ENCODE measurements around the gene NR2F2. TPM values are rescaled to one million over a fixed set of nuclear protein-coding genes. Genes with fewer than 3 reads are reported as not detected.

The NR2F2 gene
- total RNA-seq, 1 experiment from 2014 or later = 140 TPM

GRCh38 chr15:96336108-96336595 is 5.7 kb downstream of the NR2F2 start:
- H3K9me3 ChIP-seq = no peaks in the 10 kb centered on the region
- intact Hi-C loops (cut with micrococcal nuclease; ENCODE audit: unreplicated experiment) = no loop called here
- H3K4me1 ChIP-seq = peaks cover 33% of the 10 kb centered on the region
- H3K27me3 ChIP-seq (replicated peaks; ENCODE audit: control insufficient read depth, insufficient read depth, low read length) = no peaks in the 10 kb centered on the region
- ChIA-PET CTCF (interaction anchor here (2.9 kb wide), 1 partner anchor 9 kb away, joined by 23 read pairs; no protein-coding TSS in a partner anchor), POLR2A (interaction anchor here (0.8 to 1.0 kb wide), 2 partner anchors 9 to 111 kb away, joined by 4 to 5 read pairs; no protein-coding TSS in a partner anchor)
- peaks cover 10% of the 10 kb centered on the region for H3K36me3 ChIP-seq (ENCODE audit: control insufficient read depth, insufficient read depth, low read length)
- Mint-ChIP-seq H3K27ac (ENCODE audit: unreplicated experiment) (peak overlapping the region; percentile 99), H3K9me3 (ENCODE audit: unreplicated experiment) (no peaks in the 10 kb centered on the region), H3K36me3 (ENCODE audit: insufficient read depth, unreplicated experiment) (peaks cover 100% of the 10 kb centered on the region), H3K27me3 (ENCODE audit: insufficient read depth, unreplicated experiment) (no peaks in the 10 kb centered on the region), H3K4me1 (ENCODE audit: low read depth, unreplicated experiment) (peaks cover 29% of the 10 kb centered on the region), H3K4me3 (ENCODE audit: unreplicated experiment) (peak overlapping the region; percentile 83)
- no TSS peak for BruUV-seq (replicated peaks)
- DNase-seq = no peak
- TF ChIP-seq, protein P1, sequence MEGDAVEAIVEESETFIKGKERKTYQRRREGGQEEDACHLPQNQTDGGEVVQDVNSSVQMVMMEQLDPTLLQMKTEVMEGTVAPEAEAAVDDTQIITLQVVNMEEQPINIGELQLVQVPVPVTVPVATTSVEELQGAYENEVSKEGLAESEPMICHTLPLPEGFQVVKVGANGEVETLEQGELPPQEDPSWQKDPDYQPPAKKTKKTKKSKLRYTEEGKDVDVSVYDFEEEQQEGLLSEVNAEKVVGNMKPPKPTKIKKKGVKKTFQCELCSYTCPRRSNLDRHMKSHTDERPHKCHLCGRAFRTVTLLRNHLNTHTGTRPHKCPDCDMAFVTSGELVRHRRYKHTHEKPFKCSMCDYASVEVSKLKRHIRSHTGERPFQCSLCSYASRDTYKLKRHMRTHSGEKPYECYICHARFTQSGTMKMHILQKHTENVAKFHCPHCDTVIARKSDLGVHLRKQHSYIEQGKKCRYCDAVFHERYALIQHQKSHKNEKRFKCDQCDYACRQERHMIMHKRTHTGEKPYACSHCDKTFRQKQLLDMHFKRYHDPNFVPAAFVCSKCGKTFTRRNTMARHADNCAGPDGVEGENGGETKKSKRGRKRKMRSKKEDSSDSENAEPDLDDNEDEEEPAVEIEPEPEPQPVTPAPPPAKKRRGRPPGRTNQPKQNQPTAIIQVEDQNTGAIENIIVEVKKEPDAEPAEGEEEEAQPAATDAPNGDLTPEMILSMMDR (IDR thresholded peaks at IDR 0.05; ENCODE audit: insufficient read depth in 1 of 2, low read depth in 1 of 2, low read length in 1 of 2, severe bottlenecking in 1 of 2, unreplicated experiment in 1 of 2) = no peak
- H3K4me3 ChIP-seq (ENCODE audit: low read depth, low read length) = peak overlapping the region; percentile 84

- H3K36me3 ChIP-seq (ENCODE audit: control insufficient read depth, insufficient read depth, low read length) = peaks cover 10% of the 10 kb centered on the region
- POLR2A ChIA-PET = interaction anchor here (0.6 to 1.0 kb wide), 3 partner anchors 10 to 112 kb away, joined by 4 to 14 read pairs (median 5); no protein-coding TSS in a partner anchor
- Mint-ChIP-seq H3K36me3 (ENCODE audit: insufficient read depth, unreplicated experiment) (peaks cover 100% of the 10 kb centered on the region), H3K4me1 (ENCODE audit: low read depth, unreplicated experiment) (peaks cover 33% of the 10 kb centered on the region), H3K27ac (ENCODE audit: unreplicated experiment) (peak overlapping the region; percentile 99), H3K9me3 (ENCODE audit: unreplicated experiment) (no peaks in the 10 kb centered on the region), H3K27me3 (ENCODE audit: insufficient read depth, unreplicated experiment) (no peaks in the 10 kb centered on the region), H3K4me3 (ENCODE audit: unreplicated experiment) (peak overlapping the region; percentile 83)
- H3K9me3 ChIP-seq = no peaks in the 10 kb centered on the region
- intact Hi-C loops (cut with micrococcal nuclease; ENCODE audit: unreplicated experiment) = no loop called here
- peaks cover 33% of the 10 kb centered on the region for H3K4me1 ChIP-seq
- no peak for DNase-seq
- CTCF ChIA-PET = interaction anchor here (0.6 to 2.9 kb wide), 2 partner anchors 10 to 239 kb away, joined by 4 to 23 read pairs; no protein-coding TSS in a partner anchor
- H3K27me3 ChIP-seq (replicated peaks; ENCODE audit: control insufficient read depth, insufficient read depth, low read length) = no peaks in the 10 kb centered on the region
- TF ChIP-seq, protein P1 (IDR thresholded peaks at IDR 0.05; ENCODE audit: insufficient read depth in 1 of 2, low read depth in 1 of 2, low read length in 1 of 2, severe bottlenecking in 1 of 2, unreplicated experiment in 1 of 2) = no peak
- no TSS peak for BruUV-seq (replicated peaks)
- 0 out of 2 replicates have a peak overlapping the region, but pooled peaks have one; percentile 2 for H3K4me3 ChIP-seq (ENCODE audit: low read depth, low read length)
Observed at GRCh38 chr15:96336596-96337364, 6.3 kb downstream of the NR2F2 start.

GRCh38 chr15:96337365-96338023 is 7.0 kb downstream of the NR2F2 start:
- H3K4me1 ChIP-seq = peaks cover 33% of the 10 kb centered on the region
- H3K36me3 ChIP-seq (ENCODE audit: control insufficient read depth, insufficient read depth, low read length) = peaks cover 8% of the 10 kb centered on the region
- H3K4me3 ChIP-seq (ENCODE audit: low read depth, low read length) = no peak overlapping the region
- no peaks in the 10 kb centered on the region for H3K9me3 Mint-ChIP-seq (ENCODE audit: unreplicated experiment)
- TF ChIP-seq, protein P1 (IDR thresholded peaks at IDR 0.05; ENCODE audit: insufficient read depth in 1 of 2, low read depth in 1 of 2, low read length in 1 of 2, severe bottlenecking in 1 of 2, unreplicated experiment in 1 of 2) = no peak
- CTCF ChIA-PET = interaction anchor here (0.6 to 2.9 kb wide), 2 partner anchors 10 to 238 kb away, joined by 4 to 23 read pairs; no protein-coding TSS in a partner anchor
- H3K27ac Mint-ChIP-seq (ENCODE audit: unreplicated experiment) = peak overlapping the region; percentile 45
- POLR2A ChIA-PET = interaction anchor here (0.6 to 1.0 kb wide), 2 partner anchors 11 to 12 kb away, joined by 4 to 14 read pairs; no protein-coding TSS in a partner anchor
- no peaks in the 10 kb centered on the region for H3K27me3 ChIP-seq (replicated peaks; ENCODE audit: control insufficient read depth, insufficient read depth, low read length)
- H3K9me3 ChIP-seq = no peaks in the 10 kb centered on the region
- H3K36me3 Mint-ChIP-seq (ENCODE audit: insufficient read depth, unreplicated experiment) = peaks cover 100% of the 10 kb centered on the region
- DNase-seq = no peak
- peaks cover 33% of the 10 kb centered on the region for H3K4me1 Mint-ChIP-seq (ENCODE audit: low read depth, unreplicated experiment)
- no TSS peak for BruUV-seq (replicated peaks)
- H3K27me3 Mint-ChIP-seq (ENCODE audit: insufficient read depth, unreplicated experiment) = no peaks in the 10 kb centered on the region
- peak overlapping the region; percentile 83 for H3K4me3 Mint-ChIP-seq (ENCODE audit: unreplicated experiment)
- intact Hi-C loops (cut with micrococcal nuclease; ENCODE audit: unreplicated experiment) = no loop called here

All from Caco-2 (cell line).